ENCODE data around the gene FMN2.

Gene FMN2

DNA sequence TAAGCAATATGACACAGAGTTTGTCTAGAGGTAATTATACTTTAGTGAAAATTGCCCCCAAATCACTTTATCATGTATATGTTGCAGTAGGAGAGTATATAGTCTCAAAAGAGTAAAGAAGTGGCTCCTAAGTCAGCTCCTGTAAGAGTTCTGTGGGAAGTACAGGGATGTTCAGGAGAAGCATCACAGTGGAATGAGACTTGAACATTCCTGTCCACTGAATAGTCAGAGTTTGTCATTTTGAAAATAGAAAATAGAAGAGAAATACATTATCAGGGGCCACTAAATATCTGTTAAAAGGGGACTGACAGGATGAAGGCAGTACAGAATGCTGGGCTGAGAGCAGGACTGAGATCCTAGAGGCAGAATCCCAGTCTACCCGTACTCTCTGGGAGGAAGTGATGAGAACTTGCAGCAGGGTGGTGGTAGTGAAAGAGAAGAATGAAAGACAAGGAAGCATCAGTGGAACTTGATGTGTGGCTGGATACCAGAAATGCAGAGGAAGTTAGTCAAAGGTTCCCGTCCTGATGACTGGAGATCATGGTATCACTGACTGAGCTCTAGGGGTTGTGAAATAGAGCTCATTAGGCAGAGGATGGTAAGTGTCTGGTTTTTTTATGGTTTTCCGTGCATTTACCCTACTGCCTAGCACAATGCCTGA is 153.4 kb downstream of the FMN2 start:
- no peaks in the 10 kb centered on the region for H3K9me3 ChIP-seq (ENCODE audit: control extremely low read depth in 1 of 5, control insufficient read depth in 4 of 5, insufficient read depth in 2 of 5, low read depth in 1 of 5, low read length in 4 of 5)
- H3K4me1 ChIP-seq (ENCODE audit: control extremely low read depth in 1 of 4, control insufficient read depth in 4 of 4, insufficient read depth in 4 of 4, low read length in 3 of 4): no peaks in the 10 kb centered on the region
- H3K4me3 ChIP-seq (ENCODE audit: control insufficient read depth in 1 of 7, extremely low read depth in 1 of 7, insufficient read depth in 4 of 7, low read depth in 2 of 7, low read length in 6 of 7): no peak overlapping the region
- no peaks in the 10 kb centered on the region for H3K27me3 ChIP-seq (replicated peaks in 2 of 5; ENCODE audit: control insufficient read depth in 4 of 5, insufficient read depth in 5 of 5, low read length in 4 of 5)
- WGBS (ENCODE audit: insufficient coverage): 77% methylated on average over 3 of the region's 3 CpGs
- H3K36me3 ChIP-seq (ENCODE audit: control insufficient read depth in 4 of 4, insufficient read depth in 4 of 4, low read length in 3 of 4): no peaks in the 10 kb centered on the region
- DNase-seq: no peak
- no peak overlapping the region for H3K27ac ChIP-seq (ENCODE audit: insufficient read depth in 1 of 2, low read depth in 1 of 2, low read length in 2 of 2, poor library complexity in 1 of 2, severe bottlenecking in 2 of 2)
- ChIA-PET POLR2A (no interaction called here), CTCF (no interaction called here)

DNA sequence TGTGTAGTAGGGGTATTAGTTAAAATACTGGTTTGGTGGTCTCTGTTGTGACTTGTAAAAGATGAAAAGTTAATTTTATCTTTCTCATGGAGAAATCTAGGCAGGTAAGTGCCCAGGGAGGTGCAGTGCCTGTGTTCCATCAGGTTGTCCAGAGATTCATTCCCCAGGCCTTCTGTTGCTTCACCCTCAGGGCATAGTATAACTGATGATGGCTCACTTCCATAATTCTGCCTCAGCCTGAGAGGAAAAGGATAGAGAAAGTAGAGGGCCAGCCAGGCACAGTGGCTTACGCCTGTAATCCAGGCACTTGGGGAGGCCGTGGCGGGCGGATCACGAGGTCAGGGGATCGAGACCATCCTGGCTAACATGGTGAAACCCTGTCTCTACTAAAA is 153.9 kb downstream of the FMN2 start:
- H3K27ac ChIP-seq (ENCODE audit: insufficient read depth in 1 of 2, low read depth in 1 of 2, low read length in 2 of 2, poor library complexity in 1 of 2, severe bottlenecking in 2 of 2): no peak overlapping the region
- H3K9me3 ChIP-seq (ENCODE audit: control extremely low read depth in 1 of 5, control insufficient read depth in 4 of 5, insufficient read depth in 2 of 5, low read depth in 1 of 5, low read length in 4 of 5): no peaks in the 10 kb centered on the region
- no peak overlapping the region for H3K4me3 ChIP-seq (ENCODE audit: control insufficient read depth in 1 of 7, extremely low read depth in 1 of 7, insufficient read depth in 4 of 7, low read depth in 2 of 7, low read length in 6 of 7)
- ChIA-PET CTCF (no interaction called here), POLR2A (no interaction called here)
- no CpG with 5 or more reads among the region's 6 CpGs for WGBS (ENCODE audit: insufficient coverage)
- no peaks in the 10 kb centered on the region for H3K36me3 ChIP-seq (ENCODE audit: control insufficient read depth in 4 of 4, insufficient read depth in 4 of 4, low read length in 3 of 4)
- no peak for DNase-seq
- no peaks in the 10 kb centered on the region for H3K27me3 ChIP-seq (replicated peaks in 2 of 5; ENCODE audit: control insufficient read depth in 4 of 5, insufficient read depth in 5 of 5, low read length in 4 of 5)
- no peaks in the 10 kb centered on the region for H3K4me1 ChIP-seq (ENCODE audit: control extremely low read depth in 1 of 4, control insufficient read depth in 4 of 4, insufficient read depth in 4 of 4, low read length in 3 of 4)

DNA sequence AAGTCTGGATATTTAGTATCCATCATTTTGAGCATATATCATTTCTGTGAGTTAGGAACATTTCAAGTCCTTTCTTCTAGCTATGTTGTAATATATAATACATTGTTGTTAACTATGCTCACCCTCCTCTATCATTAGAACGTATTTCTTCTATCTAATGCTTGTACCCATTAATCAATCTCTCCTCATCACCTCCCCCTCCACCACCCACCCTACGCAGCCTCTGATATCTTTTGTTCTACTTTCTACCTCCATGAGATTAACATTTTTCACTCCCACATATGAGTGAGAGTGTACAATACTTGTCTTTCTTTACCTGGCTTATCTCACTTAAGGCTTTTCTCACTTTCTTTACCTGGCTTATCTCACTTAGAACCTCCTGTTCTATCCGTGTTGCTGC is 156.2 kb downstream of the FMN2 start:
- DNase-seq: no peak
- Histone ChIP-seq H3K36me3 (ENCODE audit: control insufficient read depth in 4 of 4, insufficient read depth in 4 of 4, low read length in 3 of 4) (no peaks in the 10 kb centered on the region), H3K27ac (ENCODE audit: insufficient read depth in 1 of 2, low read depth in 1 of 2, low read length in 2 of 2, poor library complexity in 1 of 2, severe bottlenecking in 2 of 2) (no peak overlapping the region), H3K9me3 (ENCODE audit: control extremely low read depth in 1 of 5, control insufficient read depth in 4 of 5, insufficient read depth in 2 of 5, low read depth in 1 of 5, low read length in 4 of 5) (no peaks in the 10 kb centered on the region), H3K27me3 (replicated peaks in 2 of 5; ENCODE audit: control insufficient read depth in 4 of 5, insufficient read depth in 5 of 5, low read length in 4 of 5) (no peaks in the 10 kb centered on the region), H3K4me1 (ENCODE audit: control extremely low read depth in 1 of 4, control insufficient read depth in 4 of 4, insufficient read depth in 4 of 4, low read length in 3 of 4) (no peaks in the 10 kb centered on the region), H3K4me3 (ENCODE audit: control insufficient read depth in 1 of 7, extremely low read depth in 1 of 7, insufficient read depth in 4 of 7, low read depth in 2 of 7, low read length in 6 of 7) (no peak overlapping the region)
- ChIA-PET POLR2A (no interaction called here), CTCF (no interaction called here)
- 100% methylated on average over 1 of the region's 3 CpGs for WGBS (ENCODE audit: insufficient coverage)

DNA sequence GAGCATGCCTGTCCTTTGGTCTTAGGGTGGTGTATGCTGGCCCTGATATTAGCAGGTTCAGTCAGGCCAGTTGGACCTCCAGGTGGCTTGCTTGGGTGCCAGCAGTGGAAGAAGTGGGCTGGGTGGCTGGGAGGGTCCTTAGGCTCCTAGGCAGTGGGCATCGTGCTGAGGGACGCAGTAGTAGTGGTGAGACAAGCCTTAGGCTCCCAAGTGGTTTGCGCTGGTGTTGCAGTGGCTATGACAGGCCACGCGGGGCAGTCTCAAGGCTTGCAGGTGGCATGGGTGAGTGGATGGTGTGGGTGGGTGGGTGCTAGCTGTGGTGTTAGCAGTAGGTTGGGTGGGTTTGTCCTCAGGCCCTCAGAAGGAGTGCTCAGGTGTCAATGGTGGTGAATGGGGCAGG is 162.3 kb downstream of the FMN2 start:
- Histone ChIP-seq H3K27ac (ENCODE audit: insufficient read depth in 1 of 2, low read depth in 1 of 2, low read length in 2 of 2, poor library complexity in 1 of 2, severe bottlenecking in 2 of 2) (no peak overlapping the region), H3K36me3 (ENCODE audit: control insufficient read depth in 4 of 4, insufficient read depth in 4 of 4, low read length in 3 of 4) (no peaks in the 10 kb centered on the region), H3K27me3 (replicated peaks in 2 of 5; ENCODE audit: control insufficient read depth in 4 of 5, insufficient read depth in 5 of 5, low read length in 4 of 5) (no peaks in the 10 kb centered on the region), H3K4me1 (ENCODE audit: control extremely low read depth in 1 of 4, control insufficient read depth in 4 of 4, insufficient read depth in 4 of 4, low read length in 3 of 4) (no peaks in the 10 kb centered on the region), H3K9me3 (ENCODE audit: control extremely low read depth in 1 of 5, control insufficient read depth in 4 of 5, insufficient read depth in 2 of 5, low read depth in 1 of 5, low read length in 4 of 5) (peaks cover 0 to 9% (median 0%) of the 10 kb centered on the region in 5 experiments), H3K4me3 (ENCODE audit: control insufficient read depth in 1 of 7, extremely low read depth in 1 of 7, insufficient read depth in 4 of 7, low read depth in 2 of 7, low read length in 6 of 7) (no peak overlapping the region)
- CTCF ChIA-PET: no interaction called here
- WGBS (ENCODE audit: insufficient coverage): 100% methylated on average over 5 of the region's 5 CpGs
- DNase-seq: no peak
- POLR2A ChIA-PET: no interaction called here

- 96% methylated on average over 10 of the region's 11 CpGs for WGBS (ENCODE audit: insufficient coverage)
- CTCF ChIA-PET: no interaction called here
- no peak for DNase-seq
- H3K27me3 ChIP-seq (replicated peaks in 2 of 5; ENCODE audit: control insufficient read depth in 4 of 5, insufficient read depth in 5 of 5, low read length in 4 of 5): no peaks in the 10 kb centered on the region
- no peaks in the 10 kb centered on the region for H3K36me3 ChIP-seq (ENCODE audit: control insufficient read depth in 4 of 4, insufficient read depth in 4 of 4, low read length in 3 of 4)
- no peaks in the 10 kb centered on the region for H3K4me1 ChIP-seq (ENCODE audit: control extremely low read depth in 1 of 4, control insufficient read depth in 4 of 4, insufficient read depth in 4 of 4, low read length in 3 of 4)
- peaks cover 0 to 9% (median 0%) of the 10 kb centered on the region in 5 experiments for H3K9me3 ChIP-seq (ENCODE audit: control extremely low read depth in 1 of 5, control insufficient read depth in 4 of 5, insufficient read depth in 2 of 5, low read depth in 1 of 5, low read length in 4 of 5)
- POLR2A ChIA-PET: no interaction called here
- H3K4me3 ChIP-seq (ENCODE audit: control insufficient read depth in 1 of 7, extremely low read depth in 1 of 7, insufficient read depth in 4 of 7, low read depth in 2 of 7, low read length in 6 of 7): no peak overlapping the region
- no peak overlapping the region for H3K27ac ChIP-seq (ENCODE audit: insufficient read depth in 1 of 2, low read depth in 1 of 2, low read length in 2 of 2, poor library complexity in 1 of 2, severe bottlenecking in 2 of 2)
Observed at GRCh38 chr1:240254778-240255291, 163.2 kb downstream of the FMN2 start.

DNA sequence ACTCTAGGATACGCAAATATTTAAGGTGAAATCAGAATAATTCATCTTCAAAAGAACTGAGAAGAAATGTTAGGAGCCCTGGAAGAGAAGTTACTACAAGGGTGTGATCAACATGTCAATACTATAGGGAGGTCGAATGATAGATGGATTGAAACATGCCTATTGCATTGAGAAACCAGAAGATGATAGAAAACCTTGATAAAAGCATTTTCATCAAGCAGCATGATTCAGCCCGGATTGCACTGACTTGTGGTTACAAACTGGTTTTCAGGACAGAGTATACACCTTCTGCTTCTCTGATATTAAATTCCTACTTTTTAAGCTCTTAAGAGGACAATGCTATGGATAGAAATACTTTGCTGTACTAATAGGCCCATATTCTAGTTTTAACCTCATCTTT is 164.2 kb downstream of the FMN2 start:
- peaks cover 0 to 9% (median 0%) of the 10 kb centered on the region in 5 experiments for H3K9me3 ChIP-seq (ENCODE audit: control extremely low read depth in 1 of 5, control insufficient read depth in 4 of 5, insufficient read depth in 2 of 5, low read depth in 1 of 5, low read length in 4 of 5)
- H3K4me1 ChIP-seq (ENCODE audit: control extremely low read depth in 1 of 4, control insufficient read depth in 4 of 4, insufficient read depth in 4 of 4, low read length in 3 of 4): no peaks in the 10 kb centered on the region
- no peaks in the 10 kb centered on the region for H3K36me3 ChIP-seq (ENCODE audit: control insufficient read depth in 4 of 4, insufficient read depth in 4 of 4, low read length in 3 of 4)
- no peak overlapping the region for H3K4me3 ChIP-seq (ENCODE audit: control insufficient read depth in 1 of 7, extremely low read depth in 1 of 7, insufficient read depth in 4 of 7, low read depth in 2 of 7, low read length in 6 of 7)
- H3K27me3 ChIP-seq (replicated peaks in 2 of 5; ENCODE audit: control insufficient read depth in 4 of 5, insufficient read depth in 5 of 5, low read length in 4 of 5): no peaks in the 10 kb centered on the region
- ChIA-PET CTCF (no interaction called here), POLR2A (no interaction called here)
- no peak for DNase-seq
- WGBS (ENCODE audit: insufficient coverage): 100% methylated on average over 3 of the region's 3 CpGs
- no peak overlapping the region for H3K27ac ChIP-seq (ENCODE audit: insufficient read depth in 1 of 2, low read depth in 1 of 2, low read length in 2 of 2, poor library complexity in 1 of 2, severe bottlenecking in 2 of 2)

GRCh38 chr1:240256836-240257503 is 165.3 kb downstream of the FMN2 start:
- Histone ChIP-seq H3K27me3 (replicated peaks in 2 of 5; ENCODE audit: control insufficient read depth in 4 of 5, insufficient read depth in 5 of 5, low read length in 4 of 5) (no peaks in the 10 kb centered on the region), H3K36me3 (ENCODE audit: control insufficient read depth in 4 of 4, insufficient read depth in 4 of 4, low read length in 3 of 4) (no peaks in the 10 kb centered on the region), H3K9me3 (ENCODE audit: control extremely low read depth in 1 of 5, control insufficient read depth in 4 of 5, insufficient read depth in 2 of 5, low read depth in 1 of 5, low read length in 4 of 5) (peaks cover 0 to 9% (median 0%) of the 10 kb centered on the region in 5 experiments), H3K27ac (ENCODE audit: insufficient read depth in 1 of 2, low read depth in 1 of 2, low read length in 2 of 2, poor library complexity in 1 of 2, severe bottlenecking in 2 of 2) (no peak overlapping the region), H3K4me3 (ENCODE audit: control insufficient read depth in 1 of 7, extremely low read depth in 1 of 7, insufficient read depth in 4 of 7, low read depth in 2 of 7, low read length in 6 of 7) (no peak overlapping the region), H3K4me1 (ENCODE audit: control extremely low read depth in 1 of 4, control insufficient read depth in 4 of 4, insufficient read depth in 4 of 4, low read length in 3 of 4) (no peaks in the 10 kb centered on the region)
- ChIA-PET POLR2A (no interaction called here), CTCF (no interaction called here)
- no peak for DNase-seq
- 94% methylated on average over 3 of the region's 4 CpGs for WGBS (ENCODE audit: insufficient coverage)
